AG04449 (cell line): ENCODE measurements around the gene CEACAM4.
A peak's percentile ranks its signal among the peaks of the same experiment; 100 is the strongest.

Source experiments
- CTCF ChIA-PET: fragments of 350-600 bp; formaldehyde crosslinking; extraction: SDS; loops from one replicate; lab custom pipeline; 2021; ENCODE audit warnings: antibody characterized with exemption; lab: Yijun Ruan, JAX
- POLR2A ChIA-PET: fragments of 400-600, 350-600 bp; formaldehyde crosslinking; extraction: SDS; loops from one replicate; lab custom pipeline; 2020; ENCODE audit warnings: antibody characterized with exemption, inconsistent platforms; lab: Yijun Ruan, JAX
- DNase-seq: peaks from one replicate; pipeline ENCODE4 v3.0.0-alpha.2; 2010; ENCODE audit warnings: low read depth, low spot score
- H3K4me3 ChIP-seq: 2 replicates; pipeline ENCODE4 v1.5.1; 2011; ENCODE audit warnings: low read depth, mild to moderate bottlenecking, control low read depth, low read length
- TF ChIP-seq, protein P1 (sequence below): IDR thresholded peaks from one replicate; pipeline ENCODE4 v1.5.1; 2011; ENCODE audit warnings: mild to moderate bottlenecking, moderate library complexity, low read length, control low read depth, inconsistent platforms; ENCODE audit not compliant: insufficient read depth; ENCODE audit errors: missing control alignments

Gene CEACAM4

DNA sequence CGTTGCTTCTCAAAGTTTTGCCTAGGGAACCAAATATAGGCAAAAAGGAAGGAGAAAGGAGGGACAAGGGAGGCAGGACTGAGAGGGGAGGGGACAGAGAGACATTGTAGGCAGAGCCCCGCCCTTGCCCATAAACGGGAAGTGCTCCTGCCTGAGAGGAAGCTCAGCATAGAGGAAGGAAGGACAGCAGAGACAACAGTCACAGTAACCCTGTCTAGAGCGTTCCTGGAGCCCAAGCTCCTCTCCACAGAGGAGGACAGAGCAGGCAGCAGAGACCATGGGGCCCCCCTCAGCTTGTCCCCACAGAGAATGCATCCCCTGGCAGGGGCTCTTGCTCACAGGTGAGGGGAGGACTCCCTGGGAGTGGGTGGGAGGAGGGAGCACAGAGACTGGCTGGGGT lies 50.9 kb downstream of the CEACAM4 start, which contains the start of gene CEACAM21:
Gene CEACAM21 (plus strand): TSS at position 169 of the 400 bp plus-strand sequence. CDS start 109 bp downstream, at position 278.
- DNase-seq: no peak
- TF ChIP-seq, protein P1, sequence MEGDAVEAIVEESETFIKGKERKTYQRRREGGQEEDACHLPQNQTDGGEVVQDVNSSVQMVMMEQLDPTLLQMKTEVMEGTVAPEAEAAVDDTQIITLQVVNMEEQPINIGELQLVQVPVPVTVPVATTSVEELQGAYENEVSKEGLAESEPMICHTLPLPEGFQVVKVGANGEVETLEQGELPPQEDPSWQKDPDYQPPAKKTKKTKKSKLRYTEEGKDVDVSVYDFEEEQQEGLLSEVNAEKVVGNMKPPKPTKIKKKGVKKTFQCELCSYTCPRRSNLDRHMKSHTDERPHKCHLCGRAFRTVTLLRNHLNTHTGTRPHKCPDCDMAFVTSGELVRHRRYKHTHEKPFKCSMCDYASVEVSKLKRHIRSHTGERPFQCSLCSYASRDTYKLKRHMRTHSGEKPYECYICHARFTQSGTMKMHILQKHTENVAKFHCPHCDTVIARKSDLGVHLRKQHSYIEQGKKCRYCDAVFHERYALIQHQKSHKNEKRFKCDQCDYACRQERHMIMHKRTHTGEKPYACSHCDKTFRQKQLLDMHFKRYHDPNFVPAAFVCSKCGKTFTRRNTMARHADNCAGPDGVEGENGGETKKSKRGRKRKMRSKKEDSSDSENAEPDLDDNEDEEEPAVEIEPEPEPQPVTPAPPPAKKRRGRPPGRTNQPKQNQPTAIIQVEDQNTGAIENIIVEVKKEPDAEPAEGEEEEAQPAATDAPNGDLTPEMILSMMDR: no peak
- no peak within 1 kb of the TSS for H3K4me3 ChIP-seq
- ChIA-PET CTCF (interaction anchor here (13.9 kb wide), 1 partner anchor 127 kb away, joined by 255 read pairs; no protein-coding TSS in a partner anchor), POLR2A (no interaction called here)

DNA sequence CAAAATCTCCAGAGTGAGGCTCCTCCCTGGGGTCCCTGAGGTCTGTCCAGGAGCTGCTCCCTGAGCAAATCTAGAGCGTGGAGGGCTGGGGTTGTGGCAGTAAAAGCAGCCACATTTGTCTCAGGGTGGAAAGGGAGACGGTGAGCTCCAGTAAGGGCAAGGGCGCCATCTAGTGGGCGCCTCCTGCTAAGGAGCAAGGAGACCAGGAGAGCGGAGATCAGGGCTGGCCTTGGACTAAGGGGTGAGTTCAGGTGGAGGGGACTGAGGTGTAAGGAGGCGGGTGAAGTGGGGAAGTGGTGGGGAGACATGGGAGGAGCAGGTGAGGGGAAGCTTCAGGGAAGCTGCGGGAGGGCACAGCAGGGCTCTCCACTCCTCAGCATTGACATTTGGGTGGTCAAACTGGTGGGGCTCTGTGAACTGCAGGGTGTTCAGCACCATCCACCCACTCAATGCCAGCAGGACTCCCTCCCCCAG lies 56.2 kb downstream of the CEACAM4 start:
- TF ChIP-seq, protein P1: peak; percentile 91
- ChIA-PET CTCF (interaction anchor here (0.7 to 13.9 kb wide), 21 partner anchors 8 to 283 kb away, joined by 3 to 255 read pairs (median 5); no protein-coding TSS in a partner anchor), POLR2A (no interaction called here)
- DNase-seq: no peak
- no peak overlapping the region for H3K4me3 ChIP-seq

DNA sequence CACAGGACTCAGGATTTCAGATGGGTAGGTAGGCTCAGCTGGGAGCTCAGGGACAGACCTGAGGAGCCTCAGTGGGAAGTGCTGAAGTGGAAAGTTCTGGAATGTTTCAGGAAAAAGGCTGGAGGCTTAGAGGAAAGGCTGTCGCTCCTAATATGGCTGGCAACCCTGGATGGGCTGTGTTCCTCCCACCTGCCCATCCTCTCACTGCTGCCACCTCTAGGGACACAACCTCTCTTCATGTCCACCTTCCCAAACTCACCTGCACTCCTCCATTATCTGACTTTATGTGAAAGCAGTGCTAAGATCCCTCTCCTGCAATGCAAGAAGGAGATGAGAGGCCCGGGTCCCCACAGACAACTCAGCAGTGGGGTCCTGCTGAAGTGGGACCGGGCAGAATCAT lies 56.7 kb downstream of the CEACAM4 start:
- TF ChIP-seq, protein P1: no peak
- ChIA-PET POLR2A (no interaction called here), CTCF (interaction anchor here (0.7 to 13.9 kb wide), 20 partner anchors 9 to 282 kb away, joined by 3 to 255 read pairs (median 5); no protein-coding TSS in a partner anchor)
- no peak overlapping the region for H3K4me3 ChIP-seq
- no peak for DNase-seq

DNA sequence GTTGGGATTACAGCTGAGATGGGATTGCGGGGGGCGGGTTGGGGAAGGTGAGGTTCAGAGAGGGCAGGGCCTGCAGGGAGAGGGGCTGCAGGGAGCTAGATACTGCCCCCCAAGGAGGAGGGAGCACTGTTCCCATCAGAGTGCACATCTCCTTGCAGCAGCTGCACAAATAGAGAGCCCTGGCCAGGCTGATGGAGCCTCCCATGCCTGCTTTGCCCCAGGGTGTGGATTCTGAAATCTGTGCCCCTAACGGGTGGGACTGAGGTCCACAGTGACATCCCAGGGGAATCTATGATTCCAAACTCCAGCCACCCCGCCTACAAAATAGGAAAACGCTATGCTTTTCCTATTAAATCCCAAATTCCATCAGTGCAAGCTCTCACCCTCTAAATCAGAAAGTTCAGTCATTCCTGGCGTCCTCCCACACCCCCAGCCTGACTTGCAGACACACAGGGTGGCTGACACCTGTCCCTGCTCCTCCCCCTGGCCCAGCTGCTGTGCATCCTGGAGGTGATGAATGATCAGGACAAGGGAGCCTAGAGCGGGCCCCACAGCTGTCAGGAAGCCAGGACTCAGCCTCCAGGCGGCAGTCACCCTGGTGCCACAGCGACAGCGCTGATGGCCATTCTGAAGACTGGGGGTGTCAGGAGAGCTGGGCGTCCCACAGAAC lies 57.3 kb downstream of the CEACAM4 start:
- no peak overlapping the region for H3K4me3 ChIP-seq
- DNase-seq: no peak
- CTCF ChIA-PET: interaction anchor here (1.0 to 13.9 kb wide), 13 partner anchors 8 to 261 kb away, joined by 3 to 255 read pairs (median 7); no protein-coding TSS in a partner anchor
- TF ChIP-seq, protein P1: no peak
- POLR2A ChIA-PET: no interaction called here
